ENCODE measurements around the gene TNC. TPM values are rescaled to one million over a fixed set of nuclear protein-coding genes. Genes with fewer than 3 reads are reported as not detected.

TNC gene
- total and polyA plus RNA-seq, 2 donors (not counting 3 experiments of a cell fraction or from before 2014, with no cell fraction given): 0.29 TPM; not detected in 1

DNA sequence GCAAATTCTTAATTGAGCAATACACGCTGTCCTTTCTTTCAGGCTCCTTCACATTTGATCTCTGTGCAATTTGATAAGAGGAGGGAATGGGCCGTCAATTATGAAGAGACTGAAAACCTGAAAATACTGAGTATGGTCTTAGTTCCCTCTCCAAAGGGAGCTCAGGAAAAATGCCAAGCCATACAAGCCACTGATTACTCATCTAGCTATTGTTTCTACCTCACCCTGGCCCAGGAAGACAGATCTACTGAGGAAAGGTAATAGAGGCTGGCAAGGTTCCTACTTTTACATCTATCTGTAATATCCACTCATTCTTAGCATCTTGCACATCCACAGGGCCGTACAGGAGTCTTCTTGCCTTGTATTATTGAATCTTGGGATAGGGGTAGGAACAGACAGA lies 23.7 kb upstream of the TNC start:
- H3K4me3 ChIP-seq (replicated peaks in 1 of 3; ENCODE audit: insufficient read depth in 1 of 3, low read depth in 1 of 3, low read length in 3 of 3): no peak overlapping the region
- POLR2A ChIA-PET: interaction anchor here (0.5 kb wide), 1 partner anchor 100 kb away, joined by 3 read pairs; no protein-coding TSS in a partner anchor

More for the DNA sequence above, 23.7 kb upstream of the TNC start:
- no peak overlapping the region for H3K9ac ChIP-seq (replicated peaks; ENCODE audit: extremely low read depth, insufficient read depth, low read length)
- FAIRE-seq: no peak
- no peaks in the 10 kb centered on the region for H3K9me1 ChIP-seq (replicated peaks; ENCODE audit: control insufficient read depth, extremely low read depth, insufficient read depth, low read length)
- no peak overlapping the region for H2AFZ ChIP-seq (ENCODE audit: low read depth, low read length)
- intact Hi-C loops (cut with micrococcal nuclease): no loop called here
- H3K27me3 ChIP-seq (ENCODE audit: control insufficient read depth in 2 of 2, insufficient read depth in 2 of 2, low read length in 2 of 2): no peaks in the 10 kb centered on the region
- H3K36me3 ChIP-seq (ENCODE audit: control insufficient read depth in 2 of 2, extremely low read depth in 1 of 2, insufficient read depth in 2 of 2, low read length in 2 of 2): no peaks in the 10 kb centered on the region
- no peak for DNase-seq (ENCODE audit: low read depth, low spot score)
- H3K4me2 ChIP-seq (ENCODE audit: insufficient read depth, low read length): no peak overlapping the region
- dilution Hi-C loops (cut with MboI; ENCODE audit: extremely low pct_ligation_motif_present, low sequenced_read_pairs): no loop called here
- CTCF ChIA-PET: no interaction called here
- no peak overlapping the region for H3K27ac ChIP-seq (ENCODE audit: insufficient read depth, low read depth, low read length)
- H3K9me3 ChIP-seq (replicated peaks; ENCODE audit: control insufficient read depth, insufficient read depth, low read length): no peaks in the 10 kb centered on the region
- H3K4me1 ChIP-seq (ENCODE audit: control insufficient read depth, extremely low read depth, insufficient read depth, low read length): no peaks in the 10 kb centered on the region
- no peaks in the 10 kb centered on the region for H4K20me1 ChIP-seq (replicated peaks; ENCODE audit: control insufficient read depth, extremely low read depth, insufficient read depth, low read length)
- no TSS peak for BruUV-seq (replicated peaks)
- no peaks in the 10 kb centered on the region for H3K79me2 ChIP-seq (ENCODE audit: control insufficient read depth, insufficient read depth, low read length)
- TF ChIP-seq, protein P1, sequence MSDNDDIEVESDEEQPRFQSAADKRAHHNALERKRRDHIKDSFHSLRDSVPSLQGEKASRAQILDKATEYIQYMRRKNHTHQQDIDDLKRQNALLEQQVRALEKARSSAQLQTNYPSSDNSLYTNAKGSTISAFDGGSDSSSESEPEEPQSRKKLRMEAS (IDR thresholded peaks at IDR 0.05; ENCODE audit: insufficient read depth, insufficient read length): no peak
- TF ChIP-seq POLR2AphosphoS5 (IDR thresholded peaks at IDR 0.05; ENCODE audit: insufficient read depth, low read depth, low read length) (no peak), GATA2 (IDR thresholded peaks at IDR 0.05; ENCODE audit: insufficient read depth, insufficient read length, low read depth, low read length) (no peak), EZH2 (IDR thresholded peaks at IDR 0.05; ENCODE audit: borderline replicate concordance, low read depth, low read length, severe bottlenecking) (no peak), MYC (IDR thresholded peaks at IDR 0.05; ENCODE audit: low read depth, low read length) (no peak), FOS (IDR thresholded peaks at IDR 0.05; ENCODE audit: borderline replicate concordance, insufficient read depth, low read length) (no peak), POLR2A (IDR thresholded peaks at IDR 0.05; ENCODE audit: low read depth, low read length) (no peak), JUN (IDR thresholded peaks at IDR 0.05; ENCODE audit: borderline replicate concordance, insufficient read depth, insufficient read length, low read depth) (no peak)
- TF ChIP-seq, protein P2, sequence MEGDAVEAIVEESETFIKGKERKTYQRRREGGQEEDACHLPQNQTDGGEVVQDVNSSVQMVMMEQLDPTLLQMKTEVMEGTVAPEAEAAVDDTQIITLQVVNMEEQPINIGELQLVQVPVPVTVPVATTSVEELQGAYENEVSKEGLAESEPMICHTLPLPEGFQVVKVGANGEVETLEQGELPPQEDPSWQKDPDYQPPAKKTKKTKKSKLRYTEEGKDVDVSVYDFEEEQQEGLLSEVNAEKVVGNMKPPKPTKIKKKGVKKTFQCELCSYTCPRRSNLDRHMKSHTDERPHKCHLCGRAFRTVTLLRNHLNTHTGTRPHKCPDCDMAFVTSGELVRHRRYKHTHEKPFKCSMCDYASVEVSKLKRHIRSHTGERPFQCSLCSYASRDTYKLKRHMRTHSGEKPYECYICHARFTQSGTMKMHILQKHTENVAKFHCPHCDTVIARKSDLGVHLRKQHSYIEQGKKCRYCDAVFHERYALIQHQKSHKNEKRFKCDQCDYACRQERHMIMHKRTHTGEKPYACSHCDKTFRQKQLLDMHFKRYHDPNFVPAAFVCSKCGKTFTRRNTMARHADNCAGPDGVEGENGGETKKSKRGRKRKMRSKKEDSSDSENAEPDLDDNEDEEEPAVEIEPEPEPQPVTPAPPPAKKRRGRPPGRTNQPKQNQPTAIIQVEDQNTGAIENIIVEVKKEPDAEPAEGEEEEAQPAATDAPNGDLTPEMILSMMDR (IDR thresholded peaks at IDR 0.05; ENCODE audit: extremely low read depth in 1 of 2, insufficient read depth in 1 of 2, low read depth in 1 of 2, low read length in 2 of 2): no peak

All from endothelial cell of umbilical vein (primary cell).